Muscle layer of colon (tissue), 2 donors: Measurements from ENCODE around the gene XYLT1.

Experiments
- H3K27ac ChIP-seq: one replicate; pipeline ENCODE4 v1.7.0; 2013; ENCODE audit warnings: low read depth, mild to moderate bottlenecking, low read length, moderate library complexity
- H3K27me3 ChIP-seq, 2 donors: one replicate each; pipeline ENCODE4 v1.7.0; 2013; ENCODE audit warnings: low read length in 2 of 2, mild to moderate bottlenecking in 2 of 2; ENCODE audit not compliant: insufficient read depth in 2 of 2, control insufficient read depth in 1 of 2
- H3K36me3 ChIP-seq: one replicate; pipeline ENCODE4 v1.7.0; 2013; ENCODE audit warnings: mild to moderate bottlenecking, low read length; ENCODE audit not compliant: insufficient read depth
- H3K4me1 ChIP-seq: one replicate; pipeline ENCODE4 v1.7.0; 2013; ENCODE audit warnings: mild to moderate bottlenecking, low read length; ENCODE audit not compliant: insufficient read depth
- H3K4me3 ChIP-seq, 2 donors: one replicate each; pipeline ENCODE4 v1.7.0; 2013; ENCODE audit warnings: low read length in 2 of 2, low read depth in 1 of 2, mild to moderate bottlenecking in 1 of 2, moderate library complexity in 1 of 2
- H3K9ac ChIP-seq: one replicate; pipeline ENCODE4 v1.7.0; 2013; ENCODE audit warnings: low read length
- H3K9me3 ChIP-seq: one replicate; pipeline ENCODE4 v1.7.0; 2013; ENCODE audit warnings: mild to moderate bottlenecking, low read length
- donor health status: abdominal sarcoma.
- donor health status: Adenocarcinoma of cecum.

The XYLT1 gene

DNA sequence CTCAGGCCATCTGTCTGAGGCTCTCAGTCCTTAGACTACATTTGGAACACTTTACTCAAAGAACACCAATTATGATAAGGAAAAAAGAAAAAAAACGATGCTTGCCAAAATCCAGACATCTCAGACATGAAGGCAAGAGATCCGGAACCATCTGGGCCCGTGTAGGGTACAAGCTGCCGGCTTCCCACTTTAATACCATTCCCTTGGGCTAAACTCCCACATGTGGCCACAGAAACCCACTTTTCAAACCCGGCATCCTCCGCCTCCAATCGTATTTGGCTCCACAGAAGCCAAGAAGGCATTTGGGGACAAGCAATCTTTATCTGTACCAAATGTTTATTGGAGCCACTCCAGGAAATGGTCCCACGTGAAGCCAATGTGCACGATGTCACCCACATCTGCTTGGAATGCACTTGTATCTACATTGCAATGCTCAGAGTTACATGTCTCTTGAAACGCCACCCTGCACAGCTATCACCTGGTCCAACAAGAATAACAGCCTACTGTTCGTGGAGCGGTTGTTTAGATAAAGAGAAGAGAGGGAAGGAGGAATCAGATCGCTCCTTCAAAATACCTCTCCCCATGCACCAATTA is 33.5 kb downstream of the XYLT1 start:
- Histone ChIP-seq H3K9ac (no peak overlapping the region), H3K27me3 (no peaks in the 10 kb centered on the region), H3K9me3 (no peaks in the 10 kb centered on the region), H3K36me3 (no peaks in the 10 kb centered on the region), H3K4me3 (no peak overlapping the region), H3K27ac (no peak overlapping the region), H3K4me1 (peaks cover 17% of the 10 kb centered on the region)

DNA sequence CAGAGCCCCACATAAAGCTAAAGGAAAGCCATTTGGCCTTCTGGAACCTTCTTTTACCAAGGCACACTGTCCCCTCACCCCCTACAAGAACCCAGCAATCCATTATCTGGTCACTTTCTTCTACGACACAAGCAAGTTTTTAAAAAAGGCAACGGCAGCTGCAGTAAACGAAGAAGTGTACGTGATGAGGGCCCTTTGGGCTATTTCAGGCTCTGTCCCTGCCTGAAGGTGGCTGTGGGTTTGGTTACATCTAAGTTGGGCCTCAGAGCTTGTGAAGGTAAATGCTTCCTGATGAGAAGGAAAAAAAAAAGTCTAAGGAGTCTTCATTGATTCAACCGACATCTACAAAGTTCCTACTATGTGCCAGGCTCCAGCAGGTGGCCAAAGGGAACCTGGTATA is 35.4 kb downstream of the XYLT1 start:
- Histone ChIP-seq H3K27me3 (no peaks in the 10 kb centered on the region), H3K27ac (no peak overlapping the region), H3K9me3 (no peaks in the 10 kb centered on the region), H3K4me1 (peaks cover 17% of the 10 kb centered on the region), H3K36me3 (no peaks in the 10 kb centered on the region), H3K9ac (no peak overlapping the region), H3K4me3 (no peak overlapping the region)

DNA sequence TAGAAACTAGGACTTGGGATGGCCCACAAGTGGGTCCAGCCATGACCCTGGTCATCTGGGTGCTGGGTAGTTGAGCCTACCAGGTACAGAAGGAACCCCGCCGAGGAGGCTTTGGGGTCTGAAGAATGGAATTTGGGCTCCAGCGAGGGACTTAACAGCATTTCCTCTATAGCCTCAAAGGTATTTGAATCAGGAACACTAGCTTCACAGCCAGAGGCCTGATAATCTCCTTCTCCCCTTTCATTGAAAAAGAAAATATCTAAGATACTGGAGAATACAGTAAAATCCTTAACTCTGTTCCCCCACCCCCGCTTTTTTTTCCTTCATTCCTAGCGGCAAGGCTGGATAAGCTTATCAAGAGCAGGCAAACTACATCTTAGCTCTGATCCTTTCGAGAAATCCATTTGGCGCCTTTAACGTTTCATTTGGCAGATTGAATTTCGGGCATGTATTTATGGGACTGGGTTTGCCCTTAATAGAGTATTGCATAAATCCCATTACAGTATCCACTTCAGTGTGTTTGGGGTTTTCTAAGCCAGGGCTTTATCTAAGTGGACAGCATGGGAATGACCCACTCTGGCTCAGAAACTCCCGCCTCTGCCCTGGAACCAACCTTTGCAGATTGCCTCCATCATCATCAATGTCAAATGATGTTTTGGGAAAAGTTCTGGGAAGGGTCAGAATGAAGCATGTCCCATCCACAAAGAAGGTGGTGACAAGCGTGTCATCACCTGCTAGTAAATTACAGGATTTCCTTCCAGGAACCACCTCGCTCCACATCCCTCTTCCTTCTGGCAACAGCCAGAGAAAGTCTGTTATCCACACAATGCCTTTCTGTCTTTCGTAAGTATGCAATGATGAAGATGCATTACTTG is 36.9 kb downstream of the XYLT1 start:
- Histone ChIP-seq H3K27me3 (no peaks in the 10 kb centered on the region), H3K9me3 (no peaks in the 10 kb centered on the region), H3K4me1 (peaks cover 17% of the 10 kb centered on the region), H3K9ac (no peak overlapping the region), H3K27ac (no peak overlapping the region), H3K36me3 (no peaks in the 10 kb centered on the region), H3K4me3 (no peak overlapping the region)

DNA sequence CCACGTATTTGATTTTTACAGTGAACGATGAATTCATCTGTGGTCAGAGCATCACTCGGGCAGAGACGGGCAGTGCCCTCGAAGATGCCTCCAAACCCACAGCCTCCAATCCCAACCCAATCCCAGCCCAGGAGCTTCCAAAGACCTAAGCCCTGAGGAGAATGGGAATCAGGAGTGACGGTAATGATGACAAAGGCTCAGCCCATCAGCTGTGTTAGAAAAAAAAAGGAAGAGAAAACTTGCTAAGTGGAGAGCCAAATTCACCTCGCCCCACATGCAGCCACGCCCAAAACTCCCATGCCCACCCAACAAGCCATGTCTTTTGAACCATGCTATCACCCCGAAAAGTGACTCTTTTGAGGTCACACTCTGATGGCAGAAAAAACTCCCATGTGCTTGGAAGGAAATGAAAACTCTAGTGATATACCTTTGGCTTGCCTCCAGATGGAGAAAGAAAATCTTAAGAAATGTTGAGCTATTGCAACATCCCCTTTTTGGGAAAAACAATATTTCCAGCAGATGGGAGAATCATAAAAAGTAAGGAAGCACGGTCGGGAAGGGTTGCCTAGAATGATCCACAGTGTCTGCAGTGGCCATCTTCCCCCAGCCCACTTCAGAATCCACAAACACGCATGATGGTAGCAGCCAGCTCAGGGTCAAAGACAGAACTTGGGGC is 37.7 kb downstream of the XYLT1 start:
- Histone ChIP-seq H3K27ac (no peak overlapping the region), H3K4me3 (no peak overlapping the region), H3K9ac (no peak overlapping the region), H3K27me3 (no peaks in the 10 kb centered on the region), H3K9me3 (no peaks in the 10 kb centered on the region), H3K4me1 (peaks cover 15% of the 10 kb centered on the region), H3K36me3 (no peaks in the 10 kb centered on the region)

DNA sequence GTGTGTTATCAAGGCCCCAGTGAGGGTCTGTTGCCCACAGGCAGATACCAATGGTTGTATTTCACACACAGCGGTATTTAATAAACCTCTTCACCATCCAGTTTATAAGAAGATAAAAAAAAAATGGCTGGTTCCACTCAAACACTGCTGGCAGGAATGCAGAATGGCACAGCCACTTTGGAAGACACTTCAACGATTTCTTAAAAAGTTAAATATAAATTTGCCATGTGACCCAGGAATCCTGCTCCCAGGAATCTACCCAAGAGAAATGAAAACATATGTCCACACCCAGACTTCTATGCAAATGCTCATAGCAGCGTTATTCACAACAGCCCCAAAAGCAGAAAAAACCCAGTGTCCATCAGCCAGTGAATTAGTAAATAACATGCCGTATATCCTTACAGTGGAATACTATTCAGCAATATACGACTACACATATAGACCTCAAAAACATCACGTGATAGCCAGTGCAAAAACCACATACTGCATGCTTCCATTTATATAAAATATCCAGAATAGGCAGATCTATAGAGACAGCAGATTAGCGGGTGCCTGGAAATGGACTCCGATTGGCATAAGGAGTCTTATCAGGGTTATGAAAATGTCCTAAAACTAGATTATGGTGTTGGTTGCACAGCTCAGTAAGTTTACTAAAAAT is 38.7 kb downstream of the XYLT1 start:
- H3K4me3 ChIP-seq: no peak overlapping the region
- H3K27me3 ChIP-seq: no peaks in the 10 kb centered on the region
- no peaks in the 10 kb centered on the region for H3K36me3 ChIP-seq
- no peak overlapping the region for H3K9ac ChIP-seq
- peaks cover 8% of the 10 kb centered on the region for H3K4me1 ChIP-seq
- H3K9me3 ChIP-seq: no peaks in the 10 kb centered on the region
- no peak overlapping the region for H3K27ac ChIP-seq

DNA sequence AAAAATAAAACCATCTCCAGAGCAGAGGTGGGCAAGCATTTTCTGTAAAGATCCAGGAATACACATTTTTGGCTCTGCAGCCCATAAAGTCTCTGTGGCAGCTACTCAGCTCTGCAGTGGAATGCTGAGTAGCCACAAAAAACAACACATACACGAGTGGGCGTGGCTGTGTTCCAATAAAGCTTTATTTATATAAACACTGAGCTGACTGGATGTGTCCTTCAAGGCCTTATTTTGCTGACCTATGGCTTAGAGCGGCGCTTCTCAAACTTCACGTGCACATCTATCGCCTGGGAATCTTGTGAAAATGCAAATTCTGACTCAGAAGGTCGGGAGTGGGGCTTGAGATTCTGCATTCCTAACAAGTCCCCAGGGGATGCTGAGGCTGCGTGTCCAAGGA is 39.7 kb downstream of the XYLT1 start:
- Histone ChIP-seq H3K4me3 (no peak overlapping the region), H3K9ac (no peak overlapping the region), H3K9me3 (no peaks in the 10 kb centered on the region), H3K27me3 (no peaks in the 10 kb centered on the region), H3K27ac (no peak overlapping the region), H3K36me3 (no peaks in the 10 kb centered on the region), H3K4me1 (peaks cover 7% of the 10 kb centered on the region)

DNA sequence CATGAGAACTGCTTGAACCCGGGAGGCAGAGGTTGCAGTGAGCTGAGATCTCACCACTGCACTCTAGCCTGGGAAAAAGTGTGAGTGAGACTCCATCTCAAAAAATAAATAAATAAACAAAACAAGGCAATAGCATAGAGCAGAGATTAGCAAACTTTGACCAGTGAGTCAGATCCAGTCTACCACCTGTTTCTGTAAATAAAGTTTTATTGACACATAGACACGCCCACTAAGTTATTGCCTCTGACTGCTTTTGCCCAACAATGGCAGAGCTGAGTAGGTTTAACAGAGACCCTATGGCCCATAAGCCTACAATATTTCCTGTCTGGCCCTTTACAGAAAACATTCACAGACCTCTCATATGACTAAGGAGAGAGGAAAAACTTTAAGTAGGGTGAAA is 44.3 kb downstream of the XYLT1 start:
- no peaks in the 10 kb centered on the region for H3K36me3 ChIP-seq
- H3K27ac ChIP-seq: no peak overlapping the region
- no peaks in the 10 kb centered on the region for H3K27me3 ChIP-seq
- H3K4me1 ChIP-seq: no peaks in the 10 kb centered on the region
- H3K4me3 ChIP-seq: no peak overlapping the region
- H3K9me3 ChIP-seq: no peaks in the 10 kb centered on the region
- H3K9ac ChIP-seq: no peak overlapping the region

DNA sequence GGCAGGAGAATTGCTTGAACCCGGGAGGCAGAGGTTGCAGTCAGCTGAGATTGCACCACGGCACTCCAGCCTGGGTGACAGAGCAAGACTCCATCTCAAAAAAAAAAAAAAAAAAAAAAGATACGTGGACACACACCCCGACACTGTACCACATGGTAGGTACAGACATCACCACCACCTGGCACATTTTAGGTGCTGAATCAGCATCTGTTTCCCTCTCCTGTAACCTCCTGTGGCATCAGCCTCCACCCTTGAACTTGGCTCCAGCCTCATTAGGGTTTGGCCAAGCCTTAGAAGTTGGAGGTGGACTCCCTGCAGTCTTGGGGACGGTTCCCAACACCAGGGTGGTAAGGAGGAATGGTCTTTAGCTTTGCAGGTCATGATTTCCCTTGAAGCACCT is 46.0 kb downstream of the XYLT1 start:
- Histone ChIP-seq H3K27me3 (no peaks in the 10 kb centered on the region), H3K4me1 (no peaks in the 10 kb centered on the region), H3K27ac (no peak overlapping the region), H3K9ac (no peak overlapping the region), H3K9me3 (no peaks in the 10 kb centered on the region), H3K4me3 (no peak overlapping the region), H3K36me3 (no peaks in the 10 kb centered on the region)

DNA sequence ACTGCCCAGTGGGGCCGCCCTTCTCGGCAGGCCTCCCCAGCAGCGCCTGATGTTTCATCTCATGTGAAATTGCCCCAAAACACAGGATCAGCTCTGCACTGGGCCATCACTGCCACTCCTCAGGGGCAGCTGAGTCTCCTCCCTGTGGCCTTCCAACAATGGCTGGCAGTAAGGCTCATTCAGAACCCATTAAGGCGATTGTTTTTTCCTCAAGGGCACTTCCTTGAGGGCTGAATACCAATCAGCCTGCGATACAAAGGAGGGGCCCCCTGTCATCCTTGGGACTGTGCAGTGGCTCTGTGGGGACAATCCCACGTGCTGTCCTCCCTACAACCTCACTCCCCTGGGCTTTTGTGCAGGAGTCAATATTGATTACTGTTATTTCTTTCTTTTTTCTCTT is 47.5 kb downstream of the XYLT1 start:
- no peak overlapping the region for H3K27ac ChIP-seq
- H3K27me3 ChIP-seq: no peaks in the 10 kb centered on the region
- no peak overlapping the region for H3K4me3 ChIP-seq
- no peaks in the 10 kb centered on the region for H3K36me3 ChIP-seq
- H3K9me3 ChIP-seq: no peaks in the 10 kb centered on the region
- H3K4me1 ChIP-seq: no peaks in the 10 kb centered on the region
- H3K9ac ChIP-seq: no peak overlapping the region

DNA sequence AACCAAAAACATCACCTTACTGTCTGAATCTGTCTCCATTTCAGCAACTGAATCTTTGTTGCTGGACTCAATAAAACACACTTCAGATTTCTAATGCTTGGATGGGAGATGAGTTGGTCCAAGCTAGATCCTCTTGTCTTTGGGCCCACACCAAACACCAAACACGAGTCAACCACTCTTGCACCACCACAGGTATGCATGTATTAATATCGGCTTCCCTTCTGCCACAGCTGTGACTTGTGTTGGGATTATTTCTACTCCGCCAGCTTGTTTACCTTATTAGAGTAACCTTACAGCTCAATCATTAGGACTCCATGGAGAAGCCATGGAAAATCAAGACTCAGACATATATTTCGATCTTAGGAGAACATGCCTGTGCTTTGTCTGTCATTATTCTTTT is 49.9 kb downstream of the XYLT1 start:
- Histone ChIP-seq H3K36me3 (no peaks in the 10 kb centered on the region), H3K9ac (no peak overlapping the region), H3K9me3 (no peaks in the 10 kb centered on the region), H3K4me1 (peaks cover 22% of the 10 kb centered on the region), H3K27me3 (no peaks in the 10 kb centered on the region), H3K27ac (no peak overlapping the region), H3K4me3 (no peak overlapping the region)

DNA sequence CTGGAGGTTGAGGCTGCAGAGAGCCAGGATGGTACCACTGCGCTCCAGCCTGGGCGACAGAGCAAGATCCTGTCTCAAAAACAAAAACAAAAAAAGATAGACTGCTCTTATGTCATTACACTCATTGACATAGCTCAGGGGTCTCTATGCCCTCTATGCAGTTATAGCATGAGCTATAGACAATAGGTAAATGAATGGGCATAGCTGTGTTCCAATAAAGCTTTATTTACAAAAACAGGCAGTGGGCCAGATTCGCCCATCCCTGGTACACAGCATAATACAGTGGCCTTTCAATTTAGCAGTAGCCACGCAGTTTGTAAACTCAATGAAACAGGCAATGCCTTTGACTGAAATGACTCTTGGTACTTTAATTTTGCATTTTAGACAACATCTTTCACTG is 51.5 kb downstream of the XYLT1 start:
- Histone ChIP-seq H3K27me3 (no peaks in the 10 kb centered on the region), H3K36me3 (no peaks in the 10 kb centered on the region), H3K4me3 (no peak overlapping the region), H3K9ac (no peak overlapping the region), H3K27ac (no peak overlapping the region), H3K9me3 (no peaks in the 10 kb centered on the region), H3K4me1 (peaks cover 25% of the 10 kb centered on the region)
